ENCODE results near the gene AUTS2.

Gene AUTS2

GRCh38 chr7:70015353-70015752 is 417.1 kb downstream of the AUTS2 start:
- Histone ChIP-seq H3K9ac (ENCODE audit: low read length in 2 of 2) (no peak overlapping the region), H3K27me3 (ENCODE audit: control insufficient read depth in 1 of 2, insufficient read depth in 2 of 2, low read length in 2 of 2) (no peaks in the 10 kb centered on the region), H3K9me3 (ENCODE audit: control insufficient read depth in 2 of 2, low read length in 2 of 2) (no peaks in the 10 kb centered on the region)

GRCh38 chr7:70016044-70016770 is 417.9 kb downstream of the AUTS2 start:
- Histone ChIP-seq H3K9me3 (ENCODE audit: control insufficient read depth in 2 of 2, low read length in 2 of 2) (no peaks in the 10 kb centered on the region), H3K9ac (ENCODE audit: low read length in 2 of 2) (no peak overlapping the region), H3K36me3 (ENCODE audit: control insufficient read depth in 2 of 2, insufficient read depth in 2 of 2, low read length in 2 of 2) (no peaks in the 10 kb centered on the region), H3K27me3 (ENCODE audit: control insufficient read depth in 1 of 2, insufficient read depth in 2 of 2, low read length in 2 of 2) (no peaks in the 10 kb centered on the region), H3K4me3 (ENCODE audit: low read length in 2 of 2) (no peak overlapping the region), H3K27ac (ENCODE audit: low read length) (no peak overlapping the region), H3K4me1 (ENCODE audit: control insufficient read depth, insufficient read depth, low read length) (no peaks in the 10 kb centered on the region)

More at GRCh38 chr7:70015353-70015752, 417.1 kb downstream of the AUTS2 start:
- Histone ChIP-seq H3K4me3 (ENCODE audit: low read length in 2 of 2) (no peak overlapping the region), H3K36me3 (ENCODE audit: control insufficient read depth in 2 of 2, insufficient read depth in 2 of 2, low read length in 2 of 2) (no peaks in the 10 kb centered on the region), H3K27ac (ENCODE audit: low read length) (no peak overlapping the region), H3K4me1 (ENCODE audit: control insufficient read depth, insufficient read depth, low read length) (no peaks in the 10 kb centered on the region)

- Histone ChIP-seq H3K9ac (ENCODE audit: low read length in 2 of 2) (no peak overlapping the region), H3K27ac (ENCODE audit: low read length) (no peak overlapping the region), H3K27me3 (ENCODE audit: control insufficient read depth in 1 of 2, insufficient read depth in 2 of 2, low read length in 2 of 2) (no peaks in the 10 kb centered on the region), H3K4me3 (ENCODE audit: low read length in 2 of 2) (no peak overlapping the region), H3K36me3 (ENCODE audit: control insufficient read depth in 2 of 2, insufficient read depth in 2 of 2, low read length in 2 of 2) (no peaks in the 10 kb centered on the region), H3K9me3 (ENCODE audit: control insufficient read depth in 2 of 2, low read length in 2 of 2) (no peaks in the 10 kb centered on the region), H3K4me1 (ENCODE audit: control insufficient read depth, insufficient read depth, low read length) (no peaks in the 10 kb centered on the region)
Measured at GRCh38 chr7:70017357-70017756, 419.1 kb downstream of the AUTS2 start.

GRCh38 chr7:70018700-70019099 is 420.4 kb downstream of the AUTS2 start:
- Histone ChIP-seq H3K4me1 (ENCODE audit: control insufficient read depth, insufficient read depth, low read length) (no peaks in the 10 kb centered on the region), H3K9ac (ENCODE audit: low read length in 2 of 2) (no peak overlapping the region), H3K4me3 (ENCODE audit: low read length in 2 of 2) (no peak overlapping the region)

GRCh38 chr7:70027867-70028266 is 429.6 kb downstream of the AUTS2 start:
- Histone ChIP-seq H3K9ac (ENCODE audit: low read length in 2 of 2) (no peak overlapping the region), H3K4me1 (ENCODE audit: control insufficient read depth, insufficient read depth, low read length) (no peaks in the 10 kb centered on the region), H3K27me3 (ENCODE audit: control insufficient read depth in 1 of 2, insufficient read depth in 2 of 2, low read length in 2 of 2) (no peaks in the 10 kb centered on the region), H3K4me3 (ENCODE audit: low read length in 2 of 2) (no peak overlapping the region), H3K36me3 (ENCODE audit: control insufficient read depth in 2 of 2, insufficient read depth in 2 of 2, low read length in 2 of 2) (no peaks in the 10 kb centered on the region), H3K27ac (ENCODE audit: low read length) (no peak overlapping the region), H3K9me3 (ENCODE audit: control insufficient read depth in 2 of 2, low read length in 2 of 2) (no peaks in the 10 kb centered on the region)

More at GRCh38 chr7:70018700-70019099, 420.4 kb downstream of the AUTS2 start:
- H3K27me3 ChIP-seq (ENCODE audit: control insufficient read depth in 1 of 2, insufficient read depth in 2 of 2, low read length in 2 of 2) = no peaks in the 10 kb centered on the region
- no peak overlapping the region for H3K27ac ChIP-seq (ENCODE audit: low read length)
- H3K36me3 ChIP-seq (ENCODE audit: control insufficient read depth in 2 of 2, insufficient read depth in 2 of 2, low read length in 2 of 2) = no peaks in the 10 kb centered on the region
- H3K9me3 ChIP-seq (ENCODE audit: control insufficient read depth in 2 of 2, low read length in 2 of 2) = no peaks in the 10 kb centered on the region

- no peaks in the 10 kb centered on the region for H3K27me3 ChIP-seq (ENCODE audit: control insufficient read depth in 1 of 2, insufficient read depth in 2 of 2, low read length in 2 of 2)
Measured at GRCh38 chr7:70028620-70029019, 430.3 kb downstream of the AUTS2 start.

GRCh38 chr7:70029993-70030392 is 431.7 kb downstream of the AUTS2 start:
- no peak overlapping the region for H3K9ac ChIP-seq (ENCODE audit: low read length in 2 of 2)
- H3K36me3 ChIP-seq (ENCODE audit: control insufficient read depth in 2 of 2, insufficient read depth in 2 of 2, low read length in 2 of 2) = no peaks in the 10 kb centered on the region
- no peaks in the 10 kb centered on the region for H3K4me1 ChIP-seq (ENCODE audit: control insufficient read depth, insufficient read depth, low read length)
- no peak overlapping the region for H3K27ac ChIP-seq (ENCODE audit: low read length)
- no peaks in the 10 kb centered on the region for H3K27me3 ChIP-seq (ENCODE audit: control insufficient read depth in 1 of 2, insufficient read depth in 2 of 2, low read length in 2 of 2)
- no peaks in the 10 kb centered on the region for H3K9me3 ChIP-seq (ENCODE audit: control insufficient read depth in 2 of 2, low read length in 2 of 2)
- no peak overlapping the region for H3K4me3 ChIP-seq (ENCODE audit: low read length in 2 of 2)

More at GRCh38 chr7:70028620-70029019, 430.3 kb downstream of the AUTS2 start:
- Histone ChIP-seq H3K4me1 (ENCODE audit: control insufficient read depth, insufficient read depth, low read length) (no peaks in the 10 kb centered on the region), H3K4me3 (ENCODE audit: low read length in 2 of 2) (no peak overlapping the region), H3K9me3 (ENCODE audit: control insufficient read depth in 2 of 2, low read length in 2 of 2) (no peaks in the 10 kb centered on the region), H3K9ac (ENCODE audit: low read length in 2 of 2) (no peak overlapping the region), H3K36me3 (ENCODE audit: control insufficient read depth in 2 of 2, insufficient read depth in 2 of 2, low read length in 2 of 2) (no peaks in the 10 kb centered on the region), H3K27ac (ENCODE audit: low read length) (no peak overlapping the region)

GRCh38 chr7:70030745-70031144 is 432.5 kb downstream of the AUTS2 start:
- H3K36me3 ChIP-seq (ENCODE audit: control insufficient read depth in 2 of 2, insufficient read depth in 2 of 2, low read length in 2 of 2) = no peaks in the 10 kb centered on the region
- no peak overlapping the region for H3K27ac ChIP-seq (ENCODE audit: low read length)
- no peaks in the 10 kb centered on the region for H3K9me3 ChIP-seq (ENCODE audit: control insufficient read depth in 2 of 2, low read length in 2 of 2)
- H3K9ac ChIP-seq (ENCODE audit: low read length in 2 of 2) = no peak overlapping the region
- H3K4me3 ChIP-seq (ENCODE audit: low read length in 2 of 2) = no peak overlapping the region
- no peaks in the 10 kb centered on the region for H3K4me1 ChIP-seq (ENCODE audit: control insufficient read depth, insufficient read depth, low read length)
- H3K27me3 ChIP-seq (ENCODE audit: control insufficient read depth in 1 of 2, insufficient read depth in 2 of 2, low read length in 2 of 2) = no peaks in the 10 kb centered on the region

- H3K4me1 ChIP-seq (ENCODE audit: control insufficient read depth, insufficient read depth, low read length) = no peaks in the 10 kb centered on the region
- no peak overlapping the region for H3K9ac ChIP-seq (ENCODE audit: low read length in 2 of 2)
- no peaks in the 10 kb centered on the region for H3K36me3 ChIP-seq (ENCODE audit: control insufficient read depth in 2 of 2, insufficient read depth in 2 of 2, low read length in 2 of 2)
Measured at GRCh38 chr7:70031245-70031644, 433.0 kb downstream of the AUTS2 start.

GRCh38 chr7:70032649-70033048 is 434.4 kb downstream of the AUTS2 start:
- Histone ChIP-seq H3K4me3 (ENCODE audit: low read length in 2 of 2) (no peak overlapping the region), H3K9ac (ENCODE audit: low read length in 2 of 2) (no peak overlapping the region), H3K27ac (ENCODE audit: low read length) (no peak overlapping the region), H3K9me3 (ENCODE audit: control insufficient read depth in 2 of 2, low read length in 2 of 2) (no peaks in the 10 kb centered on the region), H3K36me3 (ENCODE audit: control insufficient read depth in 2 of 2, insufficient read depth in 2 of 2, low read length in 2 of 2) (no peaks in the 10 kb centered on the region), H3K27me3 (ENCODE audit: control insufficient read depth in 1 of 2, insufficient read depth in 2 of 2, low read length in 2 of 2) (no peaks in the 10 kb centered on the region), H3K4me1 (ENCODE audit: control insufficient read depth, insufficient read depth, low read length) (no peaks in the 10 kb centered on the region)

More at GRCh38 chr7:70031245-70031644, 433.0 kb downstream of the AUTS2 start:
- Histone ChIP-seq H3K9me3 (ENCODE audit: control insufficient read depth in 2 of 2, low read length in 2 of 2) (no peaks in the 10 kb centered on the region), H3K27ac (ENCODE audit: low read length) (no peak overlapping the region), H3K4me3 (ENCODE audit: low read length in 2 of 2) (no peak overlapping the region), H3K27me3 (ENCODE audit: control insufficient read depth in 1 of 2, insufficient read depth in 2 of 2, low read length in 2 of 2) (no peaks in the 10 kb centered on the region)

- H3K4me3 ChIP-seq (ENCODE audit: low read length in 2 of 2) = no peak overlapping the region
- H3K27me3 ChIP-seq (ENCODE audit: control insufficient read depth in 1 of 2, insufficient read depth in 2 of 2, low read length in 2 of 2) = no peaks in the 10 kb centered on the region
- no peak overlapping the region for H3K27ac ChIP-seq (ENCODE audit: low read length)
- no peak overlapping the region for H3K9ac ChIP-seq (ENCODE audit: low read length in 2 of 2)
- H3K36me3 ChIP-seq (ENCODE audit: control insufficient read depth in 2 of 2, insufficient read depth in 2 of 2, low read length in 2 of 2) = no peaks in the 10 kb centered on the region
- no peaks in the 10 kb centered on the region for H3K9me3 ChIP-seq (ENCODE audit: control insufficient read depth in 2 of 2, low read length in 2 of 2)
- H3K4me1 ChIP-seq (ENCODE audit: control insufficient read depth, insufficient read depth, low read length) = no peaks in the 10 kb centered on the region
Measured at GRCh38 chr7:70033226-70033625, 435.0 kb downstream of the AUTS2 start.
